ENCODE results near the gene DQX1.
"Not testable (repeated sequence)": the region's sequence is repeated elsewhere in the genome, so short reads cannot be mapped to it uniquely, and the experiment has no call there.

The DQX1 gene

DNA sequence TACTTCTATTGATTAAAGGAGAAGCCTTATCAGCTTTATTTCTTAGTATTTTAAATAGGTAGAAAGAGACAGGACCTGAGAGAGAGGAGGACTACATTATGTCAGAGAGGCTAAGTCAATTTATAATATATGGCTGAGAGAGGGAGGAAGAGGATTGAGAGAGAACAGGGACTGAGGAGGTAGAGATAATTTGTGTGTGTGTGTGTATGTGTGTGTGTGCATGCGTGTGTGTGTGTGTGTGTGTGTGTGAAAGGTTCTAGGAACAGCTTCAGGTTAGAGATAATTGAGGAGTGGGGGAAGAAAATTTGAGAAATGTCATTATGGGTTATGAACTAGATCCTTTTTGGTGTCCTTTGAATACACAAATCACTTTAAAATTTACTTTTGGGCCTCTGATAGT lies 43.7 kb upstream of the DQX1 start:
- DNase-seq (ENCODE audit: low read depth) = no peak
- H3K4me3 ChIP-seq (replicated peaks; ENCODE audit: low read depth, low read length) = no peak overlapping the region
- TF ChIP-seq, protein P1, sequence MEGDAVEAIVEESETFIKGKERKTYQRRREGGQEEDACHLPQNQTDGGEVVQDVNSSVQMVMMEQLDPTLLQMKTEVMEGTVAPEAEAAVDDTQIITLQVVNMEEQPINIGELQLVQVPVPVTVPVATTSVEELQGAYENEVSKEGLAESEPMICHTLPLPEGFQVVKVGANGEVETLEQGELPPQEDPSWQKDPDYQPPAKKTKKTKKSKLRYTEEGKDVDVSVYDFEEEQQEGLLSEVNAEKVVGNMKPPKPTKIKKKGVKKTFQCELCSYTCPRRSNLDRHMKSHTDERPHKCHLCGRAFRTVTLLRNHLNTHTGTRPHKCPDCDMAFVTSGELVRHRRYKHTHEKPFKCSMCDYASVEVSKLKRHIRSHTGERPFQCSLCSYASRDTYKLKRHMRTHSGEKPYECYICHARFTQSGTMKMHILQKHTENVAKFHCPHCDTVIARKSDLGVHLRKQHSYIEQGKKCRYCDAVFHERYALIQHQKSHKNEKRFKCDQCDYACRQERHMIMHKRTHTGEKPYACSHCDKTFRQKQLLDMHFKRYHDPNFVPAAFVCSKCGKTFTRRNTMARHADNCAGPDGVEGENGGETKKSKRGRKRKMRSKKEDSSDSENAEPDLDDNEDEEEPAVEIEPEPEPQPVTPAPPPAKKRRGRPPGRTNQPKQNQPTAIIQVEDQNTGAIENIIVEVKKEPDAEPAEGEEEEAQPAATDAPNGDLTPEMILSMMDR (IDR thresholded peaks at IDR 0.05; ENCODE audit: low read length, missing control alignments) = no peak

DNA sequence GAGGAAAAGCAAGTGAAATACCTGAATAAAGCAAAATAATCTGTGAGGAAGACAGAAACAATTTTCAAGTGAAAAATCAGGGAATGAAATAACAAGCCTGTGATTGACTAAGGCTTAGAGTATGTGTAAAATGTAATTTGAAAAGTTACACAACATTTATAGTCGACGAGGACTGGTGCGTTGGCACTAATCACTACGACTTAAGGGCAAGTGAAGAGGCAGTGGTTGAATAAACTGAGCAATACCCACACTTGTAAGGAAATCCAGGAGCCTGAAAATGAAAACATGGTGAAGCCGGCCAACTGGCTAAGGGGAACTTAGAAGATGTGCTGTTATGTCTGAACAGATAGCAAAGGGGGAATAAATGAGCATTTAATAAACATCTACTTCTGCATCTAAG lies 41.9 kb upstream of the DQX1 start:
- DNase-seq (ENCODE audit: low read depth) = peak; percentile 79
- no peak overlapping the region for H3K4me3 ChIP-seq (replicated peaks; ENCODE audit: low read depth, low read length)
- TF ChIP-seq, protein P1 (IDR thresholded peaks at IDR 0.05; ENCODE audit: low read length, missing control alignments) = no peak

DNA sequence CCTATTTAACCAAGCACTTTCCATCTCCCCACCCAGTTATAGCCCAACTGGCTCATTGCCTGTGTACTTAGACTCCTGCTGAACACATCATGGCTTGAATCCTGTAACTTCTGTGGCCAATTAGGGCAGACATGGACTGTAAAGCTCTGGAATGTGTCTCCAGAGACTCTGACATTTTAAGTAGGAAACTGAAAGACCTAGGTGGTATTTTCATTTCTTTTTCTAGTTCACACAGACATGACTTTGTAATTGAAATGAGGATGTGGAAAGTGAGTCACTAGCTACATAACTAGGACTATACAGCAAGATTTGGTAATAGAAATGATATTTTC lies 40.7 kb upstream of the DQX1 start:
- DNase-seq (ENCODE audit: low read depth) = peak; percentile 70
- no peak overlapping the region for H3K4me3 ChIP-seq (replicated peaks; ENCODE audit: low read depth, low read length)
- TF ChIP-seq, protein P1 (IDR thresholded peaks at IDR 0.05; ENCODE audit: low read length, missing control alignments) = no peak

DNA sequence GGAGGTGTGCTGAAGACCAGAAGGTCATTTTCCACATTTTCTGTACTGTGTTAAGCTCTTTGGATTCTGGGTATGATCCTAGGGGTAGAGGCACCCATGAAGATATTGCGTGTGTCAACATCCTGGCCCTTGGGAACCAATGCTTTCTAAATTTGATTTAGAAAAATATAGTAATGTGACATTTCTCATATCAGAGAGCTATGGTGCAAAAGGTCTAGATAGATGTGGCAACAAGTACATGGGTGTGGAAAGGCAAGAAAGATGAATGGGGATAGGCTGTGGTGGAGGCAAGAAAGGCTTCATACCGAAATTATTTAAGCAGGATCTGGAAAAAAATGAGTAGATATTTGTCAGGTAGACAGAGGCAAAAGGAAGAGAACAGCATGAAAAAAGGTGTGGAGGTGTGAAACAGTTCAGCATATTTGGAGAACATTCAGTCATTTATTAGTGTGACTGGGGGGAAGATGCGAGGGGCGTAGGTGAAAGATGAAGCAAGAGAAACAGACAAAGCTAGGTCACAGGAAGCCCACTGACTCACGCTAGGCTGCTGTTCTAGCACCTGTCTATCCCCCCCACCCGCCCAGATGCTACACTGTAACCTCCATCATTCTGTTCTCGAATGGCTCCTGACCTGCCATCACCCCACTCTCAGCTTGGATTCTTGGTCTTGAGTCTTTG lies 40.2 kb upstream of the DQX1 start:
- TF ChIP-seq, protein P1 (IDR thresholded peaks at IDR 0.05; ENCODE audit: low read length, missing control alignments) = no peak
- DNase-seq (ENCODE audit: low read depth) = no peak
- H3K4me3 ChIP-seq (replicated peaks; ENCODE audit: low read depth, low read length) = no peak overlapping the region

DNA sequence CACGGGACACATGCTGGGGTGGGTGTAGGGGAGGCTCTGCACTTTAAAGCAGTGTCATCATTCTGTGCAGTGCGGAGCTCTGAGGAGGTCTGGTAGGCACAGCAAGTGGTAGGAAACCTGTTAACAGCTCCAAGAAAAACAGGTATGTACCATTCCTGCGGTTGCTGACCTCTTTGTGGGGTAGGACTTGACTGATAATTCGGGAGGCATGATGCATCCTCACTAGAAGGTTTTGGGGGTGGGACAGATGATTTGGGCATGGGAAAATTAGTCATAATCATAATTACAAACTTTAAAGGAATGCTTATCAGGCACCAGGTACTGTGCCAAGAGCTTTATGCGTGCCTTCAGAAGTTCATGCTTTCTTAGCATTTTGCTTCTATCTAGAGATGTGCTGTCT lies 38.2 kb upstream of the DQX1 start:
- no peak overlapping the region for H3K4me3 ChIP-seq (replicated peaks; ENCODE audit: low read depth, low read length)
- TF ChIP-seq, protein P1 (IDR thresholded peaks at IDR 0.05; ENCODE audit: low read length, missing control alignments) = no peak
- peak; percentile 48 for DNase-seq (ENCODE audit: low read depth)

DNA sequence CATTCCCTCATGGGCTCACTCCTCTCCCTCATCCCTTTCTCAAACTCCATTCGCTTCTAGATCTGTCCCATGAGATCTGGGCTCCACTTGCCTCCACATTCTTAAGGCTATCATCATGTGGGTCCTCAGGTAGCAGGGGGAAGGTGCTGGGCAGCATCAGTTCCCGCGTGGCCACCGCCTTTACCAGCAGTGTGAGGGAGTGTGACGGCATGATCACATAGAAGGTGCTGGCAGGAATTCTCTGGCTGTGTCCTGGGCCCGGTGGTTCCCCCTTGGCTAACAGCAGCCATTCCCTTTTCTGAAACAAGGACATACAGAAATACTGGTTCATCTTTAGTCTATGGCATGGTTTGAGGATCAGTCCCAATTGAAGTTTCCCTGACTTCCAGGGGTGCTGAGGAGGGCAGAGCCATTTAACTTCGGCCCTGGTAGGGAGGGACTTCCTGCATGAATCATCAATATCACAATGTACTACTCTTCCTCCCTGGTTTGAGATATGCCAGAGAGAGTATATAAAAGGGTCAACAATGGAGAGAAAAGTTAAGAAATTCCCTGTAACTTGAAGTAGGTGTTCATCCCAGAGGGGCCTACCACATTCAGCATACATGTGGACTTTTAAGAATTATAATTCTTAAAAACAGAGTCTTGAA lies 36.2 kb upstream of the DQX1 start:
- no peak for DNase-seq (ENCODE audit: low read depth)
- TF ChIP-seq, protein P1 (IDR thresholded peaks at IDR 0.05; ENCODE audit: low read length, missing control alignments) = no peak
- H3K4me3 ChIP-seq (replicated peaks; ENCODE audit: low read depth, low read length) = no peak overlapping the region

DNA sequence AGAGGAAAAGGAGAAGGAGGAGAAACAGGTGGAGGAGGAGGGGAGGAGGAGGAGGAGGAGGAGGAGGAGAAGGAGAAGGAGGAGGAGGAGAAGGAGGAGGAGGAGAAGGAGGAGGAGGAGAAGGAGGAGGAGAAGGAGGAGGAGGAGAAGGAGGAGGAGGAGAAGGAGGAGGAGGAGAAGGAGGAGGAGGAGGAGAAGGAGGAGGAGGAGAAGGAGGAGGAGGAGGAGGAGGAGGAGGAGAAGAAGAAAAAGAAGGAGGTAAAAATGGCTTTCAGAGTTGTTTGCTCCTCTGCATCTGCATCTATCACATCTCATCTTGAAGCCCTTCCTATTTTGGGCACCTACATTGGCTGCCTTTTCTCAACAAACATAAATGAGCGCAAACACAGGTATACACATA lies 35.0 kb upstream of the DQX1 start:
- not testable (repeated sequence) for DNase-seq (ENCODE audit: low read depth); H3K4me3 ChIP-seq (replicated peaks; ENCODE audit: low read depth, low read length)

Measured in fibroblast of pulmonary artery (primary cell).